ENCODE data around the gene PSMD1.

Gene PSMD1

DNA sequence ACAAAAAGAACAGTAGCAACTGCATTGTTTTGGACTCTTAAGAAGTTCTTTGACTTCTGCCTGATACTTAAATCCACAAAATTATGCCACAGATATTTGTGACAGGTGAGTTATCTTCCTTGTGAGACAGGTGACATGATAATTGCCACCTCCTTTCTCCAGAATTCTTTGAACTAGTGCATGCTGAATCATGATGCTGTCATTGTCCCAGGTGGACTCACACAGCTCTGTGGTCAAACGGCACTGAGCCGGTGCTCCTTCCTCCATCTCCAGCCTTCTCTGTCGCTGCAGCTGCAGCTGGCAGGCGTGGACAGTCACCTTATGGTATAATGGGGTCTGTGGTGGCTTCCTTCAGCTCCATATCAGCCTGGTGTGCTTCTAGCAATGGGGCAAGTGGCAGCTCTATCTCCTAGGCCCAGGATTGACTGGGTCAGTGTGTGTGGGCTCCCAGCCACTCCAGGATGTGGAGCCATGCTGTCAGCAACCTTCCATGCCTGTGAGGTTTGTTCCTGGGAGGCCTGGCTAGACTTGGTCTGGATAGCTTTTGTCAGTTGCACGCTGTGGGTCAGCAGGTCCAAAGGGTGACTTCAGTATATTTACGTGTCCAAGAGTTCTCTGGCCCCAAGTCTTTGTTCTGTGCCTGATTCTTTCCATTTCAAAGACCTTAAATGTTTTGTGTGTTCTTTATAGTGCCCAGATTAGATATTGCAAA lies 157.4 kb downstream of the PSMD1 start:
- DNase-seq = no peak

DNA sequence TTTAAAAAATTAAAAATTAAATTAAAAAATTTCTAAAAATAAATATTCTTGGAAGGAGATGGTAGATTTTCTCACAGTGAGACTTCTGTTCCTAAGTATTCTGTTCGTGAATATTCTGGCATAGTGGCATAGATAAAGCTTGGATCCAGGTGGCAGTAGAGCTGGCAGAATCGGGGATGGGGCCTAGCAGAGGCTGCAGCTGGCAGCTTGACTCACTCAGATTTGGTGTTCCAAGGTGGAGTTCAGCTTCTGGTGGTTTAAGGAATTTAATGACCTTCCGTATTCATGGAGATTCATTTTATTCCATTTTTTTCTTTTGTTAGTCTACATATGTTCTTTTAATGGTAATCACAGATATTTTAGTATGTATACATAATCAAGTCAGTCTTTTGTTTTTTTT lies 161.7 kb downstream of the PSMD1 start:
- no peak for DNase-seq

- DNase-seq = no peak
Observed at GRCh38 chr2:231219289-231219688, 162.6 kb downstream of the PSMD1 start.

DNA sequence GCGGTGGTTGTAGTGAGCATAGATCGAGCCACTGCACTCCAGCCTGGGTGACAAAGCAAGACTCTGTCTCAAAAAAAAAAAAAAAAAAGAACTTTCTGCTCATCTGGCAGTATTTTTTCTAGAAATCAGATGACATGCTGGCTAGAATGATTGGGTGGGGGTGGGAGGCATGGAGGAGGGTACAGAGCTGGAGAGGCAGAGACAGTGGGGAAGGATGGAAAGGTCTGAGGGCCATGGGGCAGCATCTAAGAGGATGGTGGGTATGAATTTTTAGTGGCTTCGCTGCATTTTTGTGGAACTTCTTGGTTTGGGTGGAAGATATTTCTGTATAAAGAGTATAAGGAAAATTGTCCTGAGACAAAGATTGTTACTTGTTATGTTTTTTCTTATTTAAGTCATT lies 165.1 kb downstream of the PSMD1 start:
- no peak for DNase-seq
